Neuron (in vitro differentiated cells): ENCODE results near the gene CRELD2.

Experiments
- H2AFZ ChIP-seq: one replicate; pipeline ENCODE4 v1.6.1; 2013; ENCODE audit warnings: low read depth, mild to moderate bottlenecking, inconsistent platforms, low read length, moderate library complexity
- H3K27me3 ChIP-seq: one replicate; pipeline ENCODE4 v1.6.1; 2013; ENCODE audit warnings: low read length; ENCODE audit not compliant: insufficient read depth
- H3K36me3 ChIP-seq: one replicate; pipeline ENCODE4 v1.6.1; 2013; ENCODE audit warnings: low read length; ENCODE audit not compliant: insufficient read depth
- H3K4me1 ChIP-seq: one replicate; pipeline ENCODE4 v1.6.1; 2013; ENCODE audit warnings: low read length; ENCODE audit not compliant: insufficient read depth
- H3K4me3 ChIP-seq: 2 replicates; pipeline ENCODE4 v1.5.1; 2013; ENCODE audit warnings: mild to moderate bottlenecking, low read length, moderate library complexity
- H3K9me3 ChIP-seq: one replicate; pipeline ENCODE4 v1.6.1; 2013; ENCODE audit warnings: low read length

Gene CRELD2

DNA sequence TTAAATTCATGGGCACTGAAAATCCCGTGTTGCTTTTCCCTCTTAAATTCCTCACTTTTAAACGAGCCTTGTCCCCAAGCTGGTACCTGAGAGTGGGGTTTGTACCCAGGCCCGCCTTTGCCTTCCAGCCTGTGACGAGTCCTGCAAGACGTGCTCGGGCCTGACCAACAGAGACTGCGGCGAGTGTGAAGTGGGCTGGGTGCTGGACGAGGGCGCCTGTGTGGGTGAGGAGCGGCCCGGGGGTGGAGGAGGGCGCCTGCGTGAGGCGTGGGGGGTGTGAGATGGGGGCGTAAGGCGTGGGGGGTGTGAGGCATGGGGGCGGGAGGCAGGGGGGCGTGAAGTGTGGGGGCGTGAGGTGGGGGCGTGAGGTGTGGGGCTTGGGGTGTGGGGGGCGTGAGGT, 4.0 kb downstream of the CRELD2 start:
- Histone ChIP-seq H3K9me3 (no peaks in the 10 kb centered on the region), H3K36me3 (peaks cover 7% of the 10 kb centered on the region), H3K27me3 (no peaks in the 10 kb centered on the region), H3K4me3 (no peak overlapping the region), H2AFZ (no peak overlapping the region), H3K4me1 (peaks cover 20% of the 10 kb centered on the region)

DNA sequence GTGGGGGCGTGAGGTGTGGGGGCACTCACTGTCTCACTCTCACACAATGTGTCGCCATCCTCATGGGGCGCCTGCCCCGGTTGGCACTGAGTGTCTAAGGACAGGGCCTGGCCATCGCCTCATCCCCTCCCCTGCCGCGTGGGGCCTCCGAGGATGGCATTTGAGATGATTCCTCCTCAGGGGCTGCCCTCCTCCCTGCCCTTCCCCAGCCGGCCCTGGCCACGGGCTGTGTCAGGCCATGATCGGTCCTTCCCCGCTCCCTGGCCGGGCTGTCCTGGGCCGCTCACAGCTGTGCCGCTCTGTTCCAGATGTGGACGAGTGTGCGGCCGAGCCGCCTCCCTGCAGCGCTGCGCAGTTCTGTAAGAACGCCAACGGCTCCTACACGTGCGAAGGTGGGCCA, 4.5 kb downstream of the CRELD2 start:
- H2AFZ ChIP-seq: no peak overlapping the region
- no peaks in the 10 kb centered on the region for H3K27me3 ChIP-seq
- H3K9me3 ChIP-seq: no peaks in the 10 kb centered on the region
- peaks cover 20% of the 10 kb centered on the region for H3K4me1 ChIP-seq
- no peak overlapping the region for H3K4me3 ChIP-seq
- peaks cover 7% of the 10 kb centered on the region for H3K36me3 ChIP-seq

DNA sequence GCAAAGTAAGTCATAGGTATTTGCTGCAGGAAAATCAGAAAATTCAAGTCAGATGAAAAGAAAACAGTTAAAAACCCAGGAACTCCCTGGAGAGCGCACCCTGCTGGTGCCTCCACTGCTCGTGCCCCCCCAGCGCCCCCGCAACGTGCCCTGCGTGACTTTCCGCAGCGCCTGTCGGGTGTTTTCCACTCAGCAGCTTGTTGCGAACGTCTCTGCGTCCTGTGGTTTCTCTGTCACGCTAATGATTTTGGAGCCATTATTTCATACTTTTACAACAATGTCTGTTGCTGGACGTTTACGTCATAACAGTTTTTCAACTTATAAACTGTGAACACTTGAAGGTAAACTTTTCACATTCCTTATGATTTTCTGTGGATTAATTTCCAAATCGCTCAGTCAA, 5.0 kb downstream of the CRELD2 start:
- H3K4me3 ChIP-seq: no peak overlapping the region
- H3K4me1 ChIP-seq: peaks cover 20% of the 10 kb centered on the region
- no peak overlapping the region for H2AFZ ChIP-seq
- no peaks in the 10 kb centered on the region for H3K9me3 ChIP-seq
- no peaks in the 10 kb centered on the region for H3K27me3 ChIP-seq
- H3K36me3 ChIP-seq: peaks cover 7% of the 10 kb centered on the region

DNA sequence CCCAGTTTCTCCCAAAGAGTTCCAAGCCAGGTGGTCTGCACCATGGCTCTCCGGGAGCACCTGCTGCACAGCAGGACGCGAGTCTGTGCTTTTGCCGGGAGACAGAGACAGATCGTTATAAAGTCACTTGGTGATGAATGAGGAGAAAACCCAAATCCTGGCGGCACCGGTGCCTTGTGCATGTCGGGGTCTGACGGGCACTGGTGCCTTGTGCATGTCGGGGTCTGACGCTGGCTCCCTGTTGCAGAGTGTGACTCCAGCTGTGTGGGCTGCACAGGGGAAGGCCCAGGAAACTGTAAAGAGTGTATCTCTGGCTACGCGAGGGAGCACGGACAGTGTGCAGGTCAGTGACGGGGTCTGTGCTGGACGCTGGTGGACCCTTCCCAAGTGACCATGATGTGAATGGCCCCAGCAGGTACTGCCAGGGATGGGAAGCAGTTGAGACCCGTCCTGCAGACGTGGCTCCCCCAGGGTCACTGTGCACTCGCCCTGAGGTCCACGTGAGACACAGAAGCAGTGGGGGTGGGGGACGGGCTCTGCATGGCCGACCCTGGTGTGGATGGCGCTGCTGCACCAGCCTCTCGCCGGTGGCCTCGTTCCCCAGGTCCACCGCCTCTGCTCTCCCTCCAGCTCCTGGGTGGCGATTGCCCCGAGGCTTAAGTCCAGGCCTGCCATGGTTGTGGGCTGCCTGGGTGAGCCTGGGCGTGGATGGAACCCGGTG, 5.8 kb downstream of the CRELD2 start:
- Histone ChIP-seq H2AFZ (no peak overlapping the region), H3K9me3 (no peaks in the 10 kb centered on the region), H3K36me3 (peaks cover 7% of the 10 kb centered on the region), H3K27me3 (no peaks in the 10 kb centered on the region), H3K4me1 (peaks cover 15% of the 10 kb centered on the region), H3K4me3 (no peak overlapping the region)

DNA sequence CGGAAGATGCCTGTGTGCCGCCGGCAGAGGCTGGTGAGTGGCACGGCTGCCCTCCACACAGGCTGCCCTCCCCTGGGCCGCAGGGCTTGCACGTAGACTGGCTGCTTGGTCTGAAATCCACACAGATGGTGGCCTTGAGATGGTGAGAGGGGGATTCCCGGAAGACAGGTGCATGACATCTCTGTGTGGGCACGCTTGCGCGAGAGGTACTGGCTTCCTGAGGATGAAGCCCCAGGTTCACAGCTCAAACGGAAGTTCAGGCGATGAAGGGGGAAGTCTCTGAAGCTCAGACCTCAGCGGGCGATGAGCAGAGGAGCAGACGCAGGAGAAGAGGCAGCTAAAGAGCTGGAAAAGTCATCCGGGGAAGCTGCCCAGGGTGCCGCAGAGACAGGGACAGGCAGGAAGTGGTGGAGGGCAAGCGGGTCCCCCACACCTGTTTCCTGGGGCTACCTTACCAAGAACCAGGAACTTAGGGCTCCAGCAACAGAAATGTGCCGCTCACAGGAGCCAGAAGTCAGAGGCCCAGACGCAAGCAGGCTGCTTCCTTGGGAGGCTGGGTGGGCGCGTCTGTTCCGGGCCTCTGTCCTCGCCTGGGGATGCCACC, 7.2 kb downstream of the CRELD2 start:
- H2AFZ ChIP-seq: no peak overlapping the region
- no peaks in the 10 kb centered on the region for H3K9me3 ChIP-seq
- H3K36me3 ChIP-seq: peaks cover 2% of the 10 kb centered on the region
- H3K4me3 ChIP-seq: no peak overlapping the region
- H3K27me3 ChIP-seq: peaks cover 3% of the 10 kb centered on the region
- H3K4me1 ChIP-seq: peaks cover 11% of the 10 kb centered on the region

DNA sequence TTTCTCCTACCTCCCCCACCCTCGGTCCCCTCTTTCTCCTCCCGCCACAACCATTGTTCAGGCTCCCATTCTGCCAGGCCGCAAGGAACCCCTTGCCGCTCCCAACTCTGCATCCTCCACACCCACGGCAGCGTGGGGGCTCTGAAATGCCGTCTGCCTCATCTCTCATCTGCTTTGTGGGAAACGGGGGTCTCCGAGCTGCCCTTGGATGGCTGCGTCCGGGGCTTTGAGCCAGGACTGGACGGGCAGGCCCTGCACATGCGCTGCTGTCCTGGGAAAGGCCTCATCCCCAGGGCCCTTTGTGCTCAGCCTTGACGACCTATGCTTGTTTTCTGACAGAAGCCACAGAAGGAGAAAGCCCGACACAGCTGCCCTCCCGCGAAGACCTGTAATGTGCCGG, 8.5 kb downstream of the CRELD2 start:
- H3K36me3 ChIP-seq: peaks cover 2% of the 10 kb centered on the region
- no peaks in the 10 kb centered on the region for H3K9me3 ChIP-seq
- H3K4me3 ChIP-seq: no peak overlapping the region
- no peak overlapping the region for H2AFZ ChIP-seq
- H3K27me3 ChIP-seq: peaks cover 8% of the 10 kb centered on the region
- peaks cover 11% of the 10 kb centered on the region for H3K4me1 ChIP-seq

DNA sequence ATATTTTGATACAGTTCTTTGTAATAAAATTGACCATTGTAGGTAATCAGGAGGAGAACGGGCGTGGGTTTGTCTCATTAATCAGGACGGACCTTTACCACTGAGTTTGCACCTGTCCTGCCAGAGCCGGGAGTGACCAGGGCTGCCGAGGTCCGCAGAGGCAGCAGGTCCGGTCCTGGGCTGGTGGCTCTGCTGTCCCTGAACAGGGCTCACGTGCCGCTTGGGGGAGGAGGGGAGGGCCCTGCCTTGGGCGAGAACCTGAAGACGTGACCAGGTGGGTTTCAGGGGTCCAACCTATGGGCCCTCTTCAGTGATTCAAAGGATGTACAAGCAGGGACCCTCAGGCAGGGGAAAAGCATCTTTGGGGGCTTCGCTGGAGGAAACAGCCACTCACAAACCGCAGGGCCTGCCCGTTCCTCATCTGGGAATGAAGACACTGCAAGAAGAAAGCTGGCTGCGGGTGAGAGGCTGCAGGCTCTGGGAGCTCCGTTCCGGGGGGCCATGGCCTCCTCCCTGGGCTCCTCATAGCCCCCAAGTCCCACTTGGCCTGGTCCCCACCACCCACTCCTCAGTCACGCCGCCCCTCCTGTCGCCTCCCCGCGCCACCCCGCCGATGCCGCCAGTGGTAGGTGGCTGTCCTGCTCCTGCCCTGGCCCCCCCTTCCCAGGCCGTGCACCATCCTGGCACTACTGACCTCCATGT, 9.2 kb downstream of the CRELD2 start:
- Histone ChIP-seq H3K4me3 (no peak overlapping the region), H3K36me3 (peaks cover 2% of the 10 kb centered on the region), H3K9me3 (no peaks in the 10 kb centered on the region), H2AFZ (no peak overlapping the region), H3K4me1 (peaks cover 11% of the 10 kb centered on the region), H3K27me3 (peaks cover 8% of the 10 kb centered on the region)

DNA sequence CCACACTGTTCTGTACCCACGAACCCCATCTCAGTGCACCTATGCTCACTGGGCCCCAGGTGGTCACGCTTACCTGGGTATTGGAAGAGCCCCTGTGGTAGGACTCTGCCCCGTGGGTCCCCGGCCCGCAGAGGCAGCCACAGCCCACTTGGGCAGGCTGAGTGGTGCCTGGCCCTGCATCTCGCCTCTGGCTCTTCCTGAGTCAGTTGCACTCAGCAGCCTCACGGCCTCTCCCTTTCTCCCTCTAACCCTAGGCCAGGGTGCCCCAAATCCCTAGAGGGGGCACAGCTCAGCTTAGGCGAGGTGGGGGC, 9.7 kb downstream of the CRELD2 start:
- Histone ChIP-seq H3K27me3 (peaks cover 8% of the 10 kb centered on the region), H3K9me3 (no peaks in the 10 kb centered on the region), H3K4me1 (peaks cover 11% of the 10 kb centered on the region), H2AFZ (no peak overlapping the region), H3K4me3 (no peak overlapping the region), H3K36me3 (peaks cover 2% of the 10 kb centered on the region)

DNA sequence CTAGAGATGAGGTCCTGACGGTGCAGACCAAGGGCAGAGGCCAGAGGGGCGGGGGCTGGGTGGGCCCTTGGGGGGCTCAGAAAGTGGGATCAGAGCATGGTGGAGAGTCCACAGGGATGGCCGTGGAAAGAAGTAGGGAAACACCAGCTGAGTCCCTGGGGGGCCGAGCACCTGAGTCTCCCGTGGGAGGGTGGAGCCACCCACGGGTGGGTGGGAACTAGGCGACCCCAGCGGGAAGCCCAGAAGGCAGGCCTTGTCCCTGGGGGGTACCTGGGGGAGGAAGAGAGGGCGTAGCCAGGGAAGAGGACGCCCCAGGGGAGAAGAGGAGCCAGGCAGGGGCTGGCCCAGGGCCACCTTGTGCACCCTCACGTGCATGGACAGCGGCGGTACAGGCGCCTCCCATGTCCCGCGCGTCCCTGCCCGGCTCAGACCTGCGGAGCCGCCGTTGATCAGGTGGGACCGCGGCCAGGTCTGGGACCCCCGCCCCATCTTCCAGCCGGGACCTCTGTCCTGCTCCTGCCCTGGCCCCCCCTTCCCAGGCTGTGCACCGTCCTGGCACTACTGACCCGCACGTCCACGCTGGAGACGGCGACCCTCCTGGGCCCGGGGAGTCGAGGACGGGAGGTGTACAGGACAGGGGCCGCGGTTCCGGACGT, 10.2 kb downstream of the CRELD2 start:
- Histone ChIP-seq H3K9me3 (no peaks in the 10 kb centered on the region), H2AFZ (no peak overlapping the region), H3K36me3 (peaks cover 2% of the 10 kb centered on the region), H3K27me3 (peaks cover 8% of the 10 kb centered on the region), H3K4me1 (peaks cover 11% of the 10 kb centered on the region), H3K4me3 (no peak overlapping the region)

DNA sequence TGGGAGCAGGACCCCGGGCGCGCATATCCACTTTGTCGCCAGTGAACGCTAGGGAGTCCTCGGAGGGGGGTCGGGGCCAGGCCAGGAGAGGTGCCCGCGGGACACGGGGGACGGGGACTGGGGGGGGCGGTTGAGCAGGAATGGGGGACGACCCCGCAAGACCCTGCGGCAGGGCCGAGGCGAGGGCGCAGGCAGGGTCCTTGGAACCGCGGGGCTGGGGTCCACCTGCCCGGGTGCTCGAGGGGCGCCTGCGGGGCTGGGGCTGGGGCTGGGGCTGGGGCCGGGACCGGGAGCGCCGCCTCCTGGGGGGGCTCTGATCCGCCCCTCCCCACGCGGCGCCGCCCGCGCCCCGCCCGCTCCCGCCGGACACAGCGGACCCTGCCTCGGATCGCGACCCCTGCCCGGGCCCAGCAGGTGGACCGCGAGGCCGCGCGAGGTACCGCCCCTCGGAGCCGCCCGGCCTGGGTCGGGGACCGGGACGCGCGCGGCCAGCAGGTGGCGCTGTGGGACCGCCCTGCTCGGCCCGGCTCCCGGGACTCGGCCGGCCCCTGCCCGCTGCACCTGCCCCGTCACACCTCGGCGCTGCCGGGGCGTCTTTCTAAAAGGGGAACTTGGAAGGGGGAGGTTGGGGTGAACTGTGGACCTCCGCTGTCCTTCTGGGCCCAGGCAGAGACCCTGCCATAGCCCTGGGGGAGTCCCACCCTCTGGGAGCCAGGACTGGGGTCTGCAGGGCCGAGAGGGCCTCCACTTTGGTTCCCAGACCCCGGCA, 11.0 kb downstream of the CRELD2 start:
- Histone ChIP-seq H2AFZ (peak overlapping the region; percentile 8), H3K27me3 (peaks cover 8% of the 10 kb centered on the region), H3K4me3 (no peak overlapping the region), H3K9me3 (no peaks in the 10 kb centered on the region), H3K36me3 (peaks cover 2% of the 10 kb centered on the region), H3K4me1 (peaks cover 11% of the 10 kb centered on the region)

DNA sequence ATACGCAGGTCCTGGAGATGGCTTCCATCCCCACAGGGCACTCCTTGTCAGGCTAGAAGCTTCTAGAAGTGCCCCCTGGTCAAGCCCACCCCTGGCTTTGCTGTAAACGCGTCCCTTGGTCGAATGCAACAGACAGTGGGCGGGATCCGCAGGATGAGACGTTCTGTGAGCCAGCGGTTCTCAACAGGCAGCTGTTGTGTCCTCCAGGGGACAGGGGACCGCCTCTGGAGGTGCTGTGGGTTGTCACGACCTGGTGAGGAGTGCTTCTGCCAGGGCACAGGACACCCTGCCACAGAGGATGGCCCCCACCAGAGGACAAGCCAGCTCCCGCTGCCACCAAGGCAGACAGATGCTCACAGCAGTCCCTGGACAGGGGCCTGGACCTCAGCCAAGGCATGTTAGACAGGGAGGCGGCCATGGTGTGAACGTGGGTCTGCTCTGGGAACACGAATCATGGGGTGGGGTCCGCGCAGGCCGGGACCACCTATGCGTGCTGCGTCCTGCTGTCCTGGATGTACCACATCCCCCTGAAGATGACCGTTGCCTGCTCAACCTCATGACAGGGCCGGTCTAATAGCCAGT, 11.7 kb downstream of the CRELD2 start:
- peak overlapping the region; percentile 8 for H2AFZ ChIP-seq
- H3K27me3 ChIP-seq: peaks cover 8% of the 10 kb centered on the region
- peaks cover 11% of the 10 kb centered on the region for H3K4me1 ChIP-seq
- no peaks in the 10 kb centered on the region for H3K9me3 ChIP-seq
- H3K36me3 ChIP-seq: peaks cover 2% of the 10 kb centered on the region
- no peak overlapping the region for H3K4me3 ChIP-seq

DNA sequence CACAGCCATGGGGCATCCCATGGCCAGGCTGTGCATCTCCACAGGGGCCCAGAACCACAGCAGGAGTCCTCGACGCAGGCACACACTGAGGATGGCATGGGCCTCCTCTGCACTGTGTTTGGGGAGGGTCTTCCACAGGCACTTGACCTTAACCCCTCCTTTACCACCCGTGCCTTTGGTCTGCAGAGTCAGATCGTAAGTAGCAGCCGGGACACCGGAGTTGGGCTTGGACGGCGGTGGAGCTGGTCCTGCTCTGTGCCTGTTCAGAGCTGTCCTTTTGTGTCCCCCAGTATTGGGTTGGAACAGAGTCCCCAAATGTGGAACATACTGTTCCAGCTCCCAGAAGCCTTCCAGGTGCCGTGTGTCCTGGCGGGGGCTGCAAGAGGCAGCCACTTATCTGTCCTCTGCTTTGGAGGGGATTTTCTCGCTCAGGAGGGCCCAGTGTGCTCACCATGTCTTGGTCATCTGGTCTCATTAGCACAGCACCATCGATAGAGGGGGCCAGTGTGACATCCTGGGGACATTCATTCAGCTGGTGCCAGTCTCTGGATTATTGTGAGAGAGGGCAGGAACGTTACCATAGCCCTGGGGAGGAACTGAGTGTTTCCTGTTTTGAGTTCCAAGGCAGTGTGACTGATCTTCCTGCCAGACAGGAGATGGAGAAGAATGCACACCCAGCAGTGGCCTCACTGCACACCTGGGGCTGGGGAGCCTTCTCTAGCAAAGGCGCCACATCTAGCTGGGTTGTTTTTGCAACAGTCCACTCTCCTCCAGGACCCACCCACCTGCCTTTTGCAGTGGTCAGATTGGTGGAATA, 12.4 kb downstream of the CRELD2 start:
- H3K36me3 ChIP-seq: no peaks in the 10 kb centered on the region
- H3K4me3 ChIP-seq: no peak overlapping the region
- H2AFZ ChIP-seq: no peak overlapping the region
- H3K27me3 ChIP-seq: peaks cover 8% of the 10 kb centered on the region
- H3K9me3 ChIP-seq: no peaks in the 10 kb centered on the region
- peaks cover 11% of the 10 kb centered on the region for H3K4me1 ChIP-seq
